ENCODE results near the gene INPP5D.

DNA sequence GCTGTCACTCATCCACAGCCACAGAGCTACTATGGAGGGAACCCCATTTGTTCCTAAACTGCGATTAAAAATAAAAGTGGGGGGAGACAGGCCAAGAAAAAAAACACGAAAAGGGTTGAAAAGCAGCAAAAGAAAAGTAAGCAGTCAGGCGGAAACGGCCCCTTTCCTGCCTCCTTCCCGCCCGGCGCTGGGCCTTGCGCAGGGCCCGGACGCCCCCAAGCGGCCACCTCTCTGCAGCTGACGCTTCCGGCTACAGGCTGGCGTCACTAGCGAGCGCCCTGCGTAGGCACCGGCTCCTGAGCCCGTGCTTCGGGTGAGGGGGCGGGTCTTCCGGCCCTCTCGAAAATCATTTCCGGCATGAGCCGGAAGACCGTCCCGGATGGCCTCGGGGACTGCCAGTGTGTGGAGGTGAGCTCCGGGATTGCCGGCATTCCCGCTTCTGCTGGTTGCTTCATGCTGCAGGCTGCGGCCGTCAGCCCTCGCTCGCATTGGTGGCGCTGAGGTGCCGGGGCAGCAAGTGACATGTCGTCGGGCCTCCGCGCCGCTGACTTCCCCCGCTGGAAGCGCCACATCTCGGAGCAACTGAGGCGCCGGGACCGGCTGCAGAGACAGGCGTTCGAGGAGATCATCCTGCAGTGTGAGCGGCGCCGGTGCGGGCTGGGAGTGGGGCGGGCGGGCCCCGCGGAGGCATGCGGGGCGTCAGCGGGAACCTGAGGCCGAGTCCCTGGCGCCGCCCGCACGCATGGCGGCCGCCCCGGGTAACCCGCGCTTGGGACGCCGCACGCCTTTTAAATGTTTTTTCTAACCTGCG, 191.4 kb downstream of the INPP5D start, which contains the start of gene ATG16L1:
- TF ChIP-seq, protein P1, sequence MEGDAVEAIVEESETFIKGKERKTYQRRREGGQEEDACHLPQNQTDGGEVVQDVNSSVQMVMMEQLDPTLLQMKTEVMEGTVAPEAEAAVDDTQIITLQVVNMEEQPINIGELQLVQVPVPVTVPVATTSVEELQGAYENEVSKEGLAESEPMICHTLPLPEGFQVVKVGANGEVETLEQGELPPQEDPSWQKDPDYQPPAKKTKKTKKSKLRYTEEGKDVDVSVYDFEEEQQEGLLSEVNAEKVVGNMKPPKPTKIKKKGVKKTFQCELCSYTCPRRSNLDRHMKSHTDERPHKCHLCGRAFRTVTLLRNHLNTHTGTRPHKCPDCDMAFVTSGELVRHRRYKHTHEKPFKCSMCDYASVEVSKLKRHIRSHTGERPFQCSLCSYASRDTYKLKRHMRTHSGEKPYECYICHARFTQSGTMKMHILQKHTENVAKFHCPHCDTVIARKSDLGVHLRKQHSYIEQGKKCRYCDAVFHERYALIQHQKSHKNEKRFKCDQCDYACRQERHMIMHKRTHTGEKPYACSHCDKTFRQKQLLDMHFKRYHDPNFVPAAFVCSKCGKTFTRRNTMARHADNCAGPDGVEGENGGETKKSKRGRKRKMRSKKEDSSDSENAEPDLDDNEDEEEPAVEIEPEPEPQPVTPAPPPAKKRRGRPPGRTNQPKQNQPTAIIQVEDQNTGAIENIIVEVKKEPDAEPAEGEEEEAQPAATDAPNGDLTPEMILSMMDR (IDR thresholded peaks at IDR 0.05; ENCODE audit: borderline replicate concordance, extremely low read depth, low read length, poor library complexity, severe bottlenecking) = peak; percentile 97
- TF ChIP-seq EZH2 (IDR thresholded peaks at IDR 0.05; ENCODE audit: borderline replicate concordance, low read depth, low read length, severe bottlenecking) = no peak
